Mesenteric fat pad (tissue), 1 donor: ENCODE data around the gene TBC1D22A. TPM values are rescaled to one million over a fixed set of nuclear protein-coding genes. Genes with fewer than 3 reads are reported as not detected.

Experiments used
- DNase-seq: peaks from one replicate; pipeline ENCODE4 v3.0.0-alpha.2; 2020; ENCODE audit warnings: low spot score
- total RNA-seq: library from RNA; stranded (reverse); fragmentation: NEBNext Ultra II Directional; extraction: Animal tissue kit (Norgen Biotek cat#: 25700); gene quantifications from one replicate; pipeline ENCODE4 v1.2.1, GENCODE V29; 2021
- donor health status: DM: yes; HTN: yes; CAD: no.

The TBC1D22A gene
- total RNA-seq, 1 donor from 2014 or later = 24.5 TPM

DNA sequence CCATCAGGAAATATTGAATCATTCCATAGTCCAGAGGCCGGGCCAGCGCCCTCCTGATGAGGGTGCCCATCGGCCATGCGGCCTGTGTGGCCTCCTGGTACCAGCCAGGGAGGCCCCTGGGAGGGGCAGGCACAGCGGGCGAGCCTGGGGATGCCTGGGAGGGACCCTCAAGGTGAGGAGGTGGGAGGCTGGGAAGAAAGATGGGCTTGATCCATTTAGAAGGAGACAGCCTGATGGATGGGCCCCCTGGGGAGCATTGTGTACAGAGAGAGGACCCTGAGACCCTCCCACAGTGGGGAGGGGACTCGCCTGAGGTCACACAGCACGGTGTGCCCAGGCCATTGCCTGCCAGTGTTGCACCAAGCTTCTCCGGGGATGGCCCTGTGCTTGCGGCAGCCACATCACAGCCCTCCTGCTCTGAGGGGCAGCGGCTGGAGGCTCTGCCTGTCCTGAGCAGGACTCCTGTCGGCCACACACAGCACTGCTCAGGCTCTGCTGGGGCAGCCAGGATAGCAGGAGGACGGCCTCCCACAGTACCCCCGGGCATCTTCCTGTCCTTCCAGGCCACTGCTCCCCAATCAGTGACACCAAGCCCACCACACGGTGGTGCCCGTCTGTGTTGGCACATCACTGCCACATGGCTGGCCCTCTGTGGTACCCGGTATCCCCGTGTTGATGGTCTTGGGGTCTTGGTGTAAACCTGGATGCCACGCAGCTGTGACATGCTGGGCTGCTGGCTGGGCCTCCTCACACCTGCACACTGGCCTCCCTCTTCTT, 290.0 kb downstream of the TBC1D22A start:
- no peak for DNase-seq

DNA sequence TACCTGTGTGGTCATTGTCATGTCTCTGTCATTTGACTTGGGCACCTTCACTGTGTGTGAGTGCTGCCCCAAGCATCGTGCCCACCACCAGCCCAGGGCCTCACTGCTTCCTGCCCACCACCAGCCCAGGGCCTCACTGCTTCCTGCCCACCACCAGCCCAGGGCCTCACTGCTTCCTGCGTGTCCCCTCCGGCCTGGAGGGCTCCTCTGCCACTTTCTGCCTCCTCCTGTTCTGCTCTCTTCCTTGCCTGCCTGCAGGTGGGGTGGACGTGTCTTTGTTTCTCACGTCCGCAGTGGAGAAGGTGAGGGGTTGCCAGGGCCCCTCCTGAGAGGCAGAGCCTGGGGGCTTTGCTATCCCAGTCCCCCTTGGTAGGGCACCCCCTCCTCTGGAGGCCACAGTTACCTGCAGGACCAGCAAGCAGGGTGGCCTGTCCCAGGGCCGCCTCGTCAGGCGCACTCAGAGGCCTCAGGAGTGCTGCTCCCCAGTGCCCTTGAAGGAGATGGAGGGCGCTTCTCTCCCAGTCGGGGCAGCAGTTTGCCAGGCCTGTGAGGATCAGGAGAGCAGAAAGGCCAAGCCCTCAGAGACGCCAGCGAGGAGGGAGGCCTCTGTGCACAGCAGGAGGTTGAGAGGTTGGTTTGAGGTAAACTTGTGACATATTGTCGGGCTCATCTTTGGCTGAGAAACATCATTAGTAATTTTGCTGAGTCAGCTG, 290.7 kb downstream of the TBC1D22A start:
- DNase-seq = no peak

GRCh38 chr22:47053726-47054141, 291.3 kb downstream of the TBC1D22A start:
- DNase-seq = no peak

GRCh38 chr22:47054231-47055072, 292.0 kb downstream of the TBC1D22A start:
- DNase-seq = no peak

DNA sequence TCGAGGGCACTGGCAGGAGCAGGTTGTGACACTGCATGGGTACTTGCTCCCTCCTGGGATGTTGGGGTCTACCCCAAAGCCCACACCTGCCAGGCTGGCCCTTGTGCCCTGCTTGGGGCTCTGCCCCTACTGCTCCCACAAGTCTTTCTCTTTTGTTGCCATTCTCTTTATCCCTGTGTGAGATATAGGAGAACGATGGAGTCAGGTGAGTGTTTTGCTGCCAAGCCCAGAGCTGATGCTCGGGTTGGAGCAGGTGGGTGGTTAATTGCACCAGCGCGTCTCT, 292.6 kb downstream of the TBC1D22A start:
- DNase-seq = no peak

DNA sequence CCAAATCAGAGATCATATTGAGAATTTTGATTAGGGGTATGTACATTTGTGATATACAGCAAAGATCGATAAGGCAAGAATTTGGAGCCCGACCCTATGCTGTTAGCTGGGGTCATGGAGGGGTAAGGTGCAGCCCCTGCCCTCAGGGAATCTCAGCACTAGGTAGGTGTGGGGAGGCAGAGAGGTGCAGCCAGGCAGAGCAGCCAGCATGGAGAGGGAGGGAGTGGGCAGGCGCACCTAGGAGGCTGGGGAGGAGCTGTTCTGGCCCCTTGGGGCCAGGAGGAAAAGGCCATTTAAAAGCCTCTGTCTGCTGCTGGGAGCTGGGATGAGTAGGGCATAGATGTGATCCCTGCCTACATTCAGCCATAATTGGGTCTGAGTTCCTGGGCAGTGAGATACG, 293.0 kb downstream of the TBC1D22A start:
- DNase-seq = no peak

GRCh38 chr22:47055921-47056320, 293.5 kb downstream of the TBC1D22A start:
- no peak for DNase-seq

- no peak for DNase-seq
Observed at GRCh38 chr22:47056361-47056760, 293.9 kb downstream of the TBC1D22A start.

GRCh38 chr22:47056776-47057470, 294.5 kb downstream of the TBC1D22A start:
- no peak for DNase-seq

- DNase-seq = no peak
Observed at GRCh38 chr22:47057916-47058585, 295.6 kb downstream of the TBC1D22A start.

GRCh38 chr22:47059076-47059475, 296.6 kb downstream of the TBC1D22A start:
- no peak for DNase-seq

- no peak for DNase-seq
Observed at GRCh38 chr22:47059701-47060161, 297.3 kb downstream of the TBC1D22A start.

GRCh38 chr22:47060718-47061117, 298.3 kb downstream of the TBC1D22A start:
- DNase-seq = no peak

DNA sequence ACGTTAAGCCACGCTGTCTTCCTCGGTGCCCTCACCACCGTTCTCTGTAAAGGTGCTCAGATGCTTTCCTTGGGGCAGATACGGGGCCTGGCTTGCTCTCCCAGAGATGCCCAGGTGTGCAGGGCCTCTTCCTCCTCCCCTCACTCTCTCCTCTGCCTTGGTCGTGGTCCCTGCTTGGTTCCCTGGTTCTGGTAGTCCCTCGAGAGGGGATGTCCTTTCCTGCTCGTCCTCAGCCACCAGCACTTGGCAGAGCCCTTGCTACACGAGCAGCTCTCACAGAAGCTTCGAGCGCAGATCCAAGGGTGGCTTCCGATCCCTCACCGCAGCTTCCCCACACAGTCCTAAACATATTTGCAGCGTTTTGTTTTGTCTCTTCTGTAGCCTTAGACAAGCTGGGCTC, 298.8 kb downstream of the TBC1D22A start:
- no peak for DNase-seq

DNA sequence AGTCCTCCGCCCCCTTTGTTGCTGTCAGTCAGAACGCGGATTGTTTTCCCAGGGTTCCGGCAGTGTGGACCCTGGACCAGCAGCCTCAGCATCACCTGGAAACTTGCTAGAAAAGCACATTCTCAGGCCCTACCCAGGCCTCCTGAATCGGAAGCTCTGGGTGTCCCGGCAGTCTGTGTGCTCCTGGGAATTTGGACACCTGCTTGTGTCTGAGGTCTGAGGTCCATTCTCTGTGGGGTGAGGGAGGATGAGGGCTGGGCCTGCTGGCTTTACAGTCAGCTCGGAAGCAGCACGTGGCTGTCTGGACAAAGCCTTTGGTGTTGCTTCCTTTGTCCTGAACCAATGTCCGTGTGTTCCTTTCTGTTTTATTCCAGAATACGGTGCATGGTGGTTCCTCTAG, 299.7 kb downstream of the TBC1D22A start:
- no peak for DNase-seq

DNA sequence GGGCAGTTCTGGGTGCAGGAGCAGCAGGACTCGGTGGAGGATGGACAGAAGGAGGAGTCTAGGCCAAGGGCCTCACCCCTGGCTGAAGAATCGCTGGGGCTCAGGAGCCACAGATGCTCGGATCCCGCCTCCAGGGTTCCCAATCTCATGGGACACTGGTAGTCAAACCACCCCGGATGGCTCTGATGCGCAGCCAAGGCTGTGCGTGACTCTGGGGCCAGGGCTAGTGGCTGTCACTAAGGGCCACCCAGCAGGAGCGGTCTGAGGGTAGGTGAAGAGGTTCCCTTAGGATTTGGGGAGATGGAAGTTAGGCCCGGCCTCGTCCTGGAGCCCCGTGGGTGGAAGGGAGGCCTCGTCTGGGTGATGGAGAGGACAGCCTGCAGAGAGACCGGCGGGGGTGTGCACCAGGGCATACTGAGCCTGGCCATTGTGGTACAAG, 300.6 kb downstream of the TBC1D22A start:
- DNase-seq = peak; percentile 67

- DNase-seq = peak; percentile 59
Observed at GRCh38 chr22:47063606-47064005, 301.2 kb downstream of the TBC1D22A start.

DNA sequence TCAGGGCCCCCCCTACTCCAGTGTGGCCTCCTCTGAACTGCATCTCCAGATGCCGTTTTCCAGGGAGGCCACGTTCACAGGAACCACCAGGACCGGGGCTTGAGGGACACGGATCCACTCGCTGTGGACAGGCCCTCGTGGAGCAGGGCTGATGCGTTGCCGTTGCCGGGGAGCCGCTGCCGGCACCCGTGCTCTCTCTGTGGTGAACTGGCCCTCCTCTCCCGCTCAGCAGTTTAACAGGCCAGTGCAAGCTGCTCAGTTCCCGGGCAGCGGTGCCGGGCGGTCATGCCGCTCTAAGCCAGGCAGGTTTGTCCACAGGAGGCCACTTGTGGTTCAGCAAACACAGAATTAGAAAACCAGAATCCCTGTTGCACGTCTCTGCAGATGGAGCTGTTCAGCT, 301.6 kb downstream of the TBC1D22A start:
- DNase-seq = peak; percentile 82

- DNase-seq = peak; percentile 37
Observed at GRCh38 chr22:47064416-47064815, 302.0 kb downstream of the TBC1D22A start.

DNA sequence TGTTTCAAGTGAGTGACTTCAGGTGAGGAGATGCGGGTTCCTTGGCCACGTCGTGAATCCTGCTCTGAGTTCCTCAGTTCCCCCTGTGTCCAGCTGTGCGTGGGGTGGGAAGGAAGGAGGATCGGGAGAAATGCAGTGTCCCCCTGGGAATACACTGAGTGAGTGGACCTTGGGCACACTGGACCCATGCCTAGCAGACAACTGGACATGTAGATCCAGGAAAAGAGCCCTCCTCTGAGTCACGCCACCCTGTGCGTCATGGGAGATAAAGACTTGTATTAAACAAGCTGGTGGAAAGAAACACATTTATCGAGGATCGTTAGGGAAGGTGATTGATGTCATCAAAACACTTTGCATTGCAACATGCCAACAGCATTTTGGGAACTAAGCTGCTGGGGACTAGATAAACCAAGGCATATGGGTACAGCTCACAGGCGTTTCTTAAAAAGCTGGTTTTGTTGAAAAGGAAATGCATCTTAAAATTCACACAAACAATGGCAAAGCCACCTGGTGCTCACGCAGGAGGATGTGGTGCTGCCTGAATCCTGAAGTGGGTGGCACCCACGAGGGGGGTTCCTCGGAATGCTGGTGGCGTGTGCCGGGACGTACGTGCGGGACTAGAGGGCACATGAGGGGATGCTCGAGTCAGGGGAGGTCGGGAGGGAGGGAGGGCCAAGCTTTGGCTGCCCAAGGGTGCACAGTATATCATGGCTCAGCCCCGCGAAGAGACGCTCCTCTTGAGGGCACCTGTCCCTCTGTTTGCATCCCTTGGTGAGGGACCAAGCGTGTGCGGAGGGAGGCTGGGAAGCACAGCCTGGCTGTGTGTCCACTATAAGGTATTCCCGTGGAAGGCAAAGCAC, 303.5 kb downstream of the TBC1D22A start:
- DNase-seq = peak; percentile 71
